ENCODE data around the gene SCAPER. TPM values are rescaled to one million over a fixed set of nuclear protein-coding genes. Genes with fewer than 3 reads are reported as not detected.

Gene SCAPER
- total RNA-seq, 1 experiment from 2014 or later = 21.5 TPM

- ChIA-PET CTCF (no interaction called here), POLR2A (ENCODE audit: low non-redundant PET) (no interaction called here)
- TF ChIP-seq EZH2 (IDR thresholded peaks at IDR 0.05; ENCODE audit: borderline replicate concordance, low read depth, low read length, poor library complexity, severe bottlenecking) = no peak
- TF ChIP-seq, protein P1, sequence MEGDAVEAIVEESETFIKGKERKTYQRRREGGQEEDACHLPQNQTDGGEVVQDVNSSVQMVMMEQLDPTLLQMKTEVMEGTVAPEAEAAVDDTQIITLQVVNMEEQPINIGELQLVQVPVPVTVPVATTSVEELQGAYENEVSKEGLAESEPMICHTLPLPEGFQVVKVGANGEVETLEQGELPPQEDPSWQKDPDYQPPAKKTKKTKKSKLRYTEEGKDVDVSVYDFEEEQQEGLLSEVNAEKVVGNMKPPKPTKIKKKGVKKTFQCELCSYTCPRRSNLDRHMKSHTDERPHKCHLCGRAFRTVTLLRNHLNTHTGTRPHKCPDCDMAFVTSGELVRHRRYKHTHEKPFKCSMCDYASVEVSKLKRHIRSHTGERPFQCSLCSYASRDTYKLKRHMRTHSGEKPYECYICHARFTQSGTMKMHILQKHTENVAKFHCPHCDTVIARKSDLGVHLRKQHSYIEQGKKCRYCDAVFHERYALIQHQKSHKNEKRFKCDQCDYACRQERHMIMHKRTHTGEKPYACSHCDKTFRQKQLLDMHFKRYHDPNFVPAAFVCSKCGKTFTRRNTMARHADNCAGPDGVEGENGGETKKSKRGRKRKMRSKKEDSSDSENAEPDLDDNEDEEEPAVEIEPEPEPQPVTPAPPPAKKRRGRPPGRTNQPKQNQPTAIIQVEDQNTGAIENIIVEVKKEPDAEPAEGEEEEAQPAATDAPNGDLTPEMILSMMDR (conservative IDR thresholded peaks at IDR 0.05; ENCODE audit: low read depth, low read length) = no peak
- Histone ChIP-seq H3K9me3 (ENCODE audit: low read depth, low read length, poor library complexity, severe bottlenecking) (no peaks in the 10 kb centered on the region), H3K4me3 (ENCODE audit: low read depth, low read length, poor library complexity, severe bottlenecking) (no peak overlapping the region), H3K36me3 (ENCODE audit: insufficient read depth, low read length, poor library complexity, severe bottlenecking) (peaks cover 13% of the 10 kb centered on the region), H3K27ac (ENCODE audit: low read depth, low read length, poor library complexity, severe bottlenecking) (no peak overlapping the region), H3K4me1 (ENCODE audit: insufficient read depth, low read length, poor library complexity, severe bottlenecking) (peaks cover 10% of the 10 kb centered on the region), H3K27me3 (replicated peaks; ENCODE audit: insufficient read depth, low read depth, low read length, poor library complexity) (no peaks in the 10 kb centered on the region)
- BruUV-seq (replicated peaks) = no TSS peak
- intact Hi-C loops (cut with micrococcal nuclease; ENCODE audit: unreplicated experiment) = no loop called here
- DNase-seq (ENCODE audit: low spot score) = no peak
Measured at GRCh38 chr15:76929011-76929760, 24.0 kb upstream of the SCAPER start.

DNA sequence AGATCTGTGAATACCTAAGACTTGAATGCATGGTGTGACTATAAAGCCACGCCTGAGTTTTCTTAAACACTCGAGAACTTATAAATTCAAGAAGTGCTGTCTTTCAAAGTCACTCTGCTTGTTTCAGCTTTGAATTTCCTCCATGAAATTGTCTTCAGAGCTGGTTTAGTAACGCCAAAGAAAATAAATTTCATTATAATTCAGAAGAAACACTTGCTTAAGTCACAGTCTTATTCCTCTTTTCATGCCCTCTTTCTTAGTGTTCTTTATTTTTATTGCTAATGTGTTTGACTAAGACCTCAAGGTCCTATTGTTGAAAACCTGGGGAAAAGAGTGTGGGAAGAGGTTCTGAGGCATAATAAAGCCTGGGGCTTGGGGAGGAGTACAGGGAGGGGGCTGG lies 23.1 kb upstream of the SCAPER start:
- H3K4me1 ChIP-seq (ENCODE audit: insufficient read depth, low read length, poor library complexity, severe bottlenecking) = peaks cover 7% of the 10 kb centered on the region
- no peaks in the 10 kb centered on the region for H3K9me3 ChIP-seq (ENCODE audit: low read depth, low read length, poor library complexity, severe bottlenecking)
- ChIA-PET CTCF (no interaction called here), POLR2A (ENCODE audit: low non-redundant PET) (interaction anchor here (0.6 kb wide), 1 partner anchor 386 kb away, joined by 3 read pairs; no protein-coding TSS in a partner anchor)
- peaks cover 5% of the 10 kb centered on the region for H3K36me3 ChIP-seq (ENCODE audit: insufficient read depth, low read length, poor library complexity, severe bottlenecking)
- no peak for TF ChIP-seq EZH2 (IDR thresholded peaks at IDR 0.05; ENCODE audit: borderline replicate concordance, low read depth, low read length, poor library complexity, severe bottlenecking)
- TF ChIP-seq, protein P1 (conservative IDR thresholded peaks at IDR 0.05; ENCODE audit: low read depth, low read length) = no peak
- DNase-seq (ENCODE audit: low spot score) = no peak
- intact Hi-C loops (cut with micrococcal nuclease; ENCODE audit: unreplicated experiment) = no loop called here
- no TSS peak for BruUV-seq (replicated peaks)
- no peaks in the 10 kb centered on the region for H3K27me3 ChIP-seq (replicated peaks; ENCODE audit: insufficient read depth, low read depth, low read length, poor library complexity)
- H3K4me3 ChIP-seq (ENCODE audit: low read depth, low read length, poor library complexity, severe bottlenecking) = no peak overlapping the region
- H3K27ac ChIP-seq (ENCODE audit: low read depth, low read length, poor library complexity, severe bottlenecking) = no peak overlapping the region

DNA sequence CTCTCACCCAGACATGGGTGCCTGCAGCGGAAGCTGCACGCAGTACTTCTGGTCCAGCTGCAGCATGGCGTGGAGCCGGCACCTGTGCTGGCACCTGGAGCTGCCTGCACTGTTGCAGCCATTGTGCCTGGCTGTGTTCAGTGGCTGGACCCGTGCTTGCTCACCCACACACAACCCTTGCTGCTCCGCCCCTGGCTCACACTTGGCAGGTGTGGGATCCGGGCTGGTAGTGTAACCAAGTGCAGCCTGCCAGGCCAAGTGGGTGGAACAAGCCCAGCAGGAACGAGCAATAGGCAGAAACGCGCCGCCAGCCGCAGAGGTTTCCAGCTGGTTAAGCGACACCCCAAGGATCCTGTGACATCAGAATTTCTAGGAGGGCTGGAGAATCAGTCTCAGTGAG lies 11.2 kb upstream of the SCAPER start:
- TF ChIP-seq EZH2 (IDR thresholded peaks at IDR 0.05; ENCODE audit: borderline replicate concordance, low read depth, low read length, poor library complexity, severe bottlenecking) = no peak
- TF ChIP-seq, protein P1 (conservative IDR thresholded peaks at IDR 0.05; ENCODE audit: low read depth, low read length) = no peak
- Histone ChIP-seq H3K27me3 (replicated peaks; ENCODE audit: insufficient read depth, low read depth, low read length, poor library complexity) (no peaks in the 10 kb centered on the region), H3K4me1 (ENCODE audit: insufficient read depth, low read length, poor library complexity, severe bottlenecking) (no peaks in the 10 kb centered on the region), H3K9me3 (ENCODE audit: low read depth, low read length, poor library complexity, severe bottlenecking) (no peaks in the 10 kb centered on the region), H3K27ac (ENCODE audit: low read depth, low read length, poor library complexity, severe bottlenecking) (no peak overlapping the region), H3K4me3 (ENCODE audit: low read depth, low read length, poor library complexity, severe bottlenecking) (no peak overlapping the region), H3K36me3 (ENCODE audit: insufficient read depth, low read length, poor library complexity, severe bottlenecking) (no peaks in the 10 kb centered on the region)
- intact Hi-C loops (cut with micrococcal nuclease; ENCODE audit: unreplicated experiment) = no loop called here
- BruUV-seq (replicated peaks) = no TSS peak
- ChIA-PET POLR2A (ENCODE audit: low non-redundant PET) (no interaction called here), CTCF (no interaction called here)
- DNase-seq (ENCODE audit: low spot score) = no peak
